Measurements from ENCODE around the gene RAF1.

The RAF1 gene

DNA sequence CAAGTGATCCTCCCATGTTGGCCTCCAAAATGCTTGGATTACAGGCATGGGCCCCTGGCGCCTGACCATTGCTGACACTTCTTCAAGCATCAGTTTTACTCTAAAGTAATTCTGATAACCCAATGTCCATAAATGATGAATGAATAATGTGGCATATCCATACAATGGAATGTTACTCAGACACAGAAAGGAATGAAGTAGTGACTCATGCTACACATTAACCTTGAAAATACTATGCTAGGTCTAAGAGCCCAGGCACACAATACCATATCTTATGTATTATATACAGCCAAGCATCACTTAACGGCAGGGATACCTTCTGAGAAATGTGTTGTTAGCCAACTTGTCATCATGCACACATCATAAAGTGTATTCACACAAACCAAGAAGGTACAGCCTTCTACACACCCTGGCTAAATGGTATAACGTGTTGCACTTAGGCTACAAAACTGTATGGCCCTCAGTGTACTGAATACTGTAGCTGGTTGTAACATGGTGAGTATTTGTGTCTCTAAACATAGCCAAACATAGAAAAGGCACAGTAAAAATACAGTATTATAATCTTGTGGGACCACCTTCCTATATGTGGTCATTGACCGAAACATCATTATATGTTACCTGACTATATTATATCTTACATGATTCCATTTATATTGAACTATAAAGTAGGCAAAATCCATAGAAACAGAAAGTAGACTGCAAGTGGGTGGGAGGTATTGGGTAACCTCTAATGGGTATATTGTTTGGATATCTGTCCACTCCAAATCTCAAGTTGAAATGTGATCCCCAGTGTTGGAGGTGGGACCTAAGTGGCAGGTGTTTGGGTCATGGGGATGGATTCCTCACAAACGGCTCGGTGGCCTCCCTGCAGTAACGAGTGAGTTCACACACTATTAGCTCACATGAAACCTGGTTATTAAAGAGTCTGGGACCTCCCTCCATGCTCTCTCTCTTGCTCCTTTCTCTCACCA, 75.6 kb downstream of the RAF1 start:
- DNase-seq, result no peak

DNA sequence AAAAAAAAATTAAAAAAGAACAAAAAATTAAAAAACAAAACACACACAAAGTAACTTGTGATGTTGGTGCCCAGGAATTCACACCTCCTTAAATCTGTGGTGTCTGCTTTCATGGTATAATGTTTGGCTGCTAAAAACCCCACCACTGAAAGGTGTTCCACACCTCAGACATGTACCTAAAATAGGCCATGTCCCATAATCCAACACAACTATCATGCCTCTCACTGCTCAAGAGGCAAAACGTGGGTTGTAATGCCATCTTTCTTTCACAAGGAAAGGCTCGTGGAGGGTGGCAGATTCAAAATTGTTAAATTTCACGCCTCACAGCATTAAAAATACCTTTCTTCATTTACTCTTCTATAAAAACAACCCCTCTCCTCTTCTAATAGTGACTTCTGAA, 77.5 kb downstream of the RAF1 start:
- no peak for DNase-seq

DNA sequence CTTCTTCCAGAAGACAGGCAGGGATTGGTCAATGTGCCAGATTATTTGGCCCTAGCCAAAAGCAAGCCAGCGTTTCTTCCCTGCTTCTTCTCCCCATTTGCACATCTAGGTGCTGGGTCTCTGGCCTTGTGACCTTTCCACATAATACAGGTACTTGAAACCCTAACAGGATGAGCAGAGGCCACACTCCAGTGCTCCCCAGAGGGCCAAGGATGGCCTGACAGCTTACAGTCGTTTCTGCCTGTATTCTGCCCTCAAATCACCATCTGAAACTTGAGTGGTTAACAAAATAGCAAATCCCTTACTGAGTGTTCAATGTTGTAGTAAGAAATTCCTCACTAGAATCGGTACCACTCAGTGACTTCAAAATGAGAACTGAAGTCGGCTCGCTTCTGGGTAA, 77.9 kb downstream of the RAF1 start:
- no peak for DNase-seq

DNA sequence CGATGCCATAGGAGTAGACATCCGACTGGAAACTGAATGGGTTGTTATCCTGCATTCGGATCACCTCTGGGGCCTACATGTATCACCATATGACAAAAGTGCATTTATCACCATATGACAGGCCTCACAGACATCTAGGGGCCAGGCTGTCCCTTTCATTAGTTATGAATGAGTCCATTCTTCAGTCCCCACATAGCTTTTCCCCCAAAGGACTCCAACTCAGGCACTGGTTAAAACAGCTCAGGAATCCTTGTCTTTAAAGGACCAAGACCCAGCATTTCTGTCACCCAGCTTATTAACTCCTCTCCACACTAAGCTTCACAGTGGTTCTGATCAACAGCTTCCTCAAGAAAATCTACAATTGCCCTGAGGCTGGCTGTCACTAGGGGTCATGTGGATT, 78.7 kb downstream of the RAF1 start:
- no peak for DNase-seq

DNA sequence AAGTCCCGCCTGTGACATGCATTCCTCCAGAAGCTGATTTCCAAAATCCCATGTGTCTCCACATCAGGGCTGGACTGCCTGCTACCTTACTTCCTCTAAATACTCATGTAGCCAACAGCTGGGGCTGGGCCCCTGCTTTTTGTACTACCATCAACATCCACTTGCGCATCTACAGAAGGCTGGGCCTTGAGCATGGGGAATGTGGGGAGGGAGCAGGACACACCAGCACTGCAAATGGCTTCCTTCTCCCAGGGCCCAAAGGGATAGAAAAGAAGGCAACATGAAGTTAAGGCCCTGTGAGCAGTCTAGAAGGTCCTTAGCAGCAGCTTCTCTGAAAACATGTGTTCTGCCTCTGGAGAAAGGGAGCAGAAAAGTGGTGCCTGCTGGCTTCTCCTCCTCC, 79.8 kb downstream of the RAF1 start:
- no peak for DNase-seq

DNA sequence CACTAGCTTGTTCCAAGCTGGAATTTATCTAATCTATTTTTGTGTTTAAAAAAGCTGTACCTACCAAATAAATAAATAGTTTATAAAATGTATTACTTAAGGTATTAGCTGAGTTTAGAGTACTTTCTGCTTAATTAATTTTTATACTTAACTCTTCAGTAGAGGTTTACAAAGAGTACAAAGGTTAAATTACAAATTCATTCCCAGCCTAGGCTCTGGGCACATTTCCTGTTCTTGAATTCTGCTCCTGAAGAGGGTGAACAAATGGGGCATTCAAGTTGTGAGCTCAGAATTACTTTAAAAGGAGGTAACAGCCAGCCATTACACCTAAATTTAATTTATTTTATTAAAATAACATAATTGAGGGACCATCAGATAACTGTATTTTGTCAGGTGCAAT, 80.6 kb downstream of the RAF1 start:
- no peak for DNase-seq

DNA sequence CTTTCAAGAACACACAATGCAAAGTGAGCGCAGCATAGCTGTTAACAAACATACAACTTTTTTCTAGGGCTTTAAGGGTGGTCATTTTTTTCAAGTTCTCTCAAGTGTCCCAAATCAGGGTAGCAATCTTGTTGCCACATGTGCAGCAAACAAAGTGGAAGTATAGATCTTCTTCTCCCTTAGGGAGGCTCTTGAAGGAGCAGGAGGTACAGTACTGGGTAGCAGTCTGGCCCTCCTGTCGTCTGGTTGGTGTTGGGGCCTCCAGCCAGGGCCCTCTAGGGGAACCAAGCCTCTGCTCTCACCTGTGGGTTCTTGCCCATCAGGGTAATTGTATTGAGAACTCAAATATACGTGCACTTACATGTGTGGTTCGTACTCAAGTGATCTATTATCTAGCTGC, 81.2 kb downstream of the RAF1 start:
- DNase-seq, result no peak

DNA sequence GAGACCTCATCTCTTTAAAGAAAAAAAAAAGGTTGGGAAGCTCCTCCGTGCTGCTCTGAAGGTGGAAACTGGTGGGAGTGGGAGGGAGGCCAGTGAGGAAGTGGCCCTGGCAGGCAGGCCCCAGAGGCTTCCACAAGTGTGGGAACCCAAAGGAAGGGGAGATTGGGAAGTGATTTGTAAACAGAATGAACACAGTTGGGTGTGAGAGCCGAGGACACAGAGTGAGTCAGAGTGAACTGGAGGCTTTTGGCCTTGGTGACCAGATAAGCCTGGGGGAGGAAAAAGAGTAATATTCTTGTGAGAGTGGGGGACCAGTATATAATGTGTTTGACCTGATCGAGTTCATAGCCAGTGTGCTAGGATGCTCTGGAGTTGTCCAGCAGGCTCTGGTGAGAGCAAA, 84.0 kb downstream of the RAF1 start:
- DNase-seq, result no peak

DNA sequence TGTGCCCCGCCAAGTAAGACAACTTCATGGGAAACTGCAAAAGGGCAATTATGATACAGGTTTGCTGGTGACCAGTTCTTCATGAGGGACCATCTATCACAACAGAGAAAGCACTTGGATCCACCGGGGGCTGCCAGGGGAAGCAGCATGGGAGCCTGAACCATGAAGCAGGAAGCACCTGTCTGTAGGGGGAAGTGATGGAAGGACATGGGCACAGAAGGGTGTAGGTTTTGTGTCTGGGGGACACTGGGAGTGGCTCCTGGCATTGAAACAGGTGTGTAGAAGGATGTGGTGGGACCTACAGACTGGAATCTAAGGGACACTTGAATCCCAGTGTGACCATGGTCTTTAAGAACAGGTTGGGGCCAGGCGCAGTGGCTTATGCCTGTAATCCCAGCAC, 84.5 kb downstream of the RAF1 start:
- DNase-seq, result no peak

DNA sequence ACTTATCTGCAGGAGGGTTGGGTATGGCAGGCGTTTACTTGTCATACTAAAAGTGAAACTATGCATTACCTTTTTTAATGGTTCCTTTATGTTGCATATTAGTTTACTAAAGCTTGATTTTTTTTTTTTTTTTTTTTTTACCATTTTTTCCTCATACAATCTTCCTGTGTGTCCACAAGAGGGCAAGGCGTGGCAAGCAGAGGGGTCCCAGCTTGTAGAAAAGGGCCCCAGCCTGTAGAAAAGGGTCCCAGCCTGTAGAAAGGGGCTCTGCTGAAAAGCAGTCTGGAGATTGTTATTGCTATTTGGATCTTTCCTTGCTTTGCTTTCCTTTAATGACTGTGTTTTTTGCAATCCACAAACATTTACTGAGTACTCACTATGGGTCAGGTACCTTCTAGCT, 85.2 kb downstream of the RAF1 start:
- no peak for DNase-seq

DNA sequence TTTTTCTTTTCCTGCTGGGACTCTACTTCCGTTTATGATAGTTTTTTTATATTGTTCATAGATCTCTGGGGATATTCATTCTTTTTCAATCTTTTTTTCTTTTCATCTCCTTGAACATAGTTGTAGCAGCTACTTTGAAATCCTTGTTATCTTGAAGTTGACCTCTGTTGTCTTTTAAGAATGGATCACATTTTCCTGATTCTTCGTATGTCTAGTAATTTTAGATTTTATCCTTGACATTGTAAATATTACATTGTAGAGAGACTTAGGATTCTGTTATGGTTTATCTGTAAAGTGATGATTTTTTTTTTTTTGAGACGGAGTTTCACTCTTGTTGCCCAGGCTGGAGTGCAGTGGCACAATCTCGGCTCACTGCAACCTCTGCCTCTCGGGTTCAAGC, 86.5 kb downstream of the RAF1 start:
- DNase-seq, result no peak

DNA sequence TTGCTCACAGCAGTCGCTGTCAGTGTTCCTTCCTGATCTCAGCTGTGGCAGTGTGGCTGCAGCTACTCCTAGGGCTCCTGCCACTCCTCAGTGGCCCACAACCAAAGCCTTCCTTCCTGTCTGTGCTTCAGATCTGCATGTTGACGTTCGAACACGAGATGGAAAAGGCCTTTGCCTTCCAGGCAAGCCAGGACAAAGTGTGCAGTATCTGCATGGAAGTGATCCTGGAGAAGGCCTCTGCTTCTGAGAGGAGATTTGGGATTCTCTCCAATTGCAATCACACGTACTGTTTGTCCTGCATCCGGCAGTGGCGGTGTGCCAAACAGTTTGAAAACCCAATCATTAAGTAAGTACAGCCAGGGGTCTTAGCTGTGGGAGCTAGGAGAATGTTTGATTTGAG, 89.3 kb downstream of the RAF1 start:
- DNase-seq, result no peak

DNA sequence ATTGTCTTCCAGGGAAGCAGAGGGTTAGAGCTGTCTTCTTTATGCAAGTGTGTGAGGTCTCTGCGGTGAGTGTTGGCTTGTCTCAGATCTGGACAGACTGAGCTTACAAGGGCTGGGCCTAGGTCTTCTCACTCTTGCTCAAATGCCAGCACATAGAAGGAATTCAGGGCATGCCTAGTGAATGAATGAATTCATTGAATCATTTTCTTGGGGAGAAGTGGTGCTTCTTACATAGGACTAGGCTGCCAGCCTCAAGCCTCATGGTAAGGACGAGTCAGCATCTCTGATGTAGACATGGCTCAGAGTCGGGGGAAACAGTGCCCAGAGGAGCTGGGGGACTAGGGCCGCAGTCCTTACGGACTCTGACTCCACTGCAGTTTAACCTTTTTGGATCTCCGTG, 89.8 kb downstream of the RAF1 start:
- DNase-seq, result no peak

DNA sequence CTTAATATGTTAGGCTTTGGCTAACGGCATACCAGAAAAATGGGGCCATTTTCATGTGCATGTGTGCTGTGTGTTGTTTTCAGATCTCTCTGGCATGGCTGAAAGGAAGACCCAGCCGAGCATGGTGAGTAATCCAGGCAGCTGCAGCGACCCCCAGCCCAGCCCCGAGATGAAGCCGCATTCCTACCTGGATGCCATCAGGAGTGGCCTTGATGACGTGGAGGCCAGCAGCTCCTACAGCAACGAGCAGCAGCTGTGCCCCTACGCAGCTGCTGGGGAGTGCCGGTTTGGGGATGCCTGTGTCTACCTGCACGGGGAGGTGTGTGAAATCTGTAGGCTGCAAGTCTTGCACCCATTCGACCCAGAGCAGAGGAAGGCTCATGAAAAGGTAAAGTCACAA, 91.9 kb downstream of the RAF1 start:
- no peak for DNase-seq

DNA sequence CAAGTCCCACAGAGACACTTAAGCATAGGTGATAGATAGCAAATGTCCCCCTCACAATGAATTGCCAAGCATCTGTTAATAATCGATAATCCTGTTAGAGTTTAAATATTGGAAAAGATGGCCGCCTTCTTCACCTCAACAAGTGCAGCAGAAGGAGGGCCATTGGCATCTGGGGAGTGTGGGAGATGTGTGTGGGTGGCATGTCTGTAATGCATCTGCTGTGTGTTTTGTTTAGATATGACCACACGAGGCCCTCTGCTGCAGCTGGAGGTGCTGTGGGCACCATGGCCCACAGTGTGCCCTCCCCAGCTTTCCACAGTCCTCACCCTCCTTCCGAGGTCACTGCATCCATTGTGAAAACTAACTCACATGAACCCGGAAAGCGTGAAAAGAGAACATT, 94.1 kb downstream of the RAF1 start:
- DNase-seq, result no peak

DNA sequence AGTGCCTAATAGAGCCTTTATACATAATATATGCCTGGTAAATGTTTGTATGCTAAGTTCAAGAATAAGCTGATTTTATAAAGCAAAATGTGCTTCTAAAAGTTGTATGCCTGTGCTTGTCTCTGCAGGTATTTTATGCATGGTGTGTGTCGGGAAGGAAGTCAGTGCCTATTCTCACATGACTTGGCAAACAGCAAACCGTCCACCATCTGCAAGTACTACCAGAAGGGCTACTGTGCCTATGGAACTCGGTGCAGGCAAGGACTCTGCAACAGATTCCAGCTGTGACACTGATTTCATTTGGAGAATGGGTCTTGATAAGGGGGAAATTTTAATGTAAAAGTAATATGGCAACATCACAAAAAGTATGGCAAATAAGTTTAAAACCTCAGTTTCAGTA, 95.2 kb downstream of the RAF1 start:
- DNase-seq, result no peak

DNA sequence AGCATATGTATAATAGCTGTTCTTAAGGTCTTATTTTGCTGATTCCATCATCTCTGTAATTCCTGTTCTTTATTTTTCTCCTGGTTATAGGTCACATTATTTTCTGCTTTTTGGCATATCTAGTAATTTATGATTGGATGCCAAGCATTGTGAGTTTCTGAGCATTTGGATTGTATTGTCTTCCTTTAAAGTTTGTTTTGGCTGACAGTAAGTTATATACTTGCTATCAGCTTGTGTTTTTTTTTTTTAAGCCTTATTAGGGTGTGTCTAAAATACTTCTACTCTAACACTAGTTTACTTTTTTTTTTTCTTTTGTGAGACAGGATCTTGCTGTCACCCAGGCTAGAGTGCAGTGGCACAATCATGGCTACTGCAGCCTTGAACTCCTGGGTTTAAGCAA, 96.9 kb downstream of the RAF1 start:
- no peak for DNase-seq

DNA sequence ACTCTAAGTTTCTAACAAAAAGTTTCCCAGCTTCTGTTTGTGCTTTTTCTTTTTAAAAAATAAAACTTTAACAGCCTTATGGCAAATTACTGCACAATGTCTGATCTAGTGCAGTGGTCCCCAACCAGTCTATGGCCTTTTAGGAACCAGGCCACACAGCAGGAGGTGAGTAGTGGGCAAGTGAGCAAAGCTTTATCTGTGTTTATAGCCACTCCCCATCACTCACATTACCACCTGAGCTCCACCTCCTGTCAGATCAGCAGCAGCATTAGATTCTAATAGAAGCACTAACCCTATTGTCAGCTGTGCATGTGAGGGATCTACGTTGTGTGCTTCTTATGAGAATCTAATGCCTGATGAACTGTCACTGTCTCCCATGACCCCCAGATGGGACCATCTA, 101.5 kb downstream of the RAF1 start:
- DNase-seq, result no peak

DNA sequence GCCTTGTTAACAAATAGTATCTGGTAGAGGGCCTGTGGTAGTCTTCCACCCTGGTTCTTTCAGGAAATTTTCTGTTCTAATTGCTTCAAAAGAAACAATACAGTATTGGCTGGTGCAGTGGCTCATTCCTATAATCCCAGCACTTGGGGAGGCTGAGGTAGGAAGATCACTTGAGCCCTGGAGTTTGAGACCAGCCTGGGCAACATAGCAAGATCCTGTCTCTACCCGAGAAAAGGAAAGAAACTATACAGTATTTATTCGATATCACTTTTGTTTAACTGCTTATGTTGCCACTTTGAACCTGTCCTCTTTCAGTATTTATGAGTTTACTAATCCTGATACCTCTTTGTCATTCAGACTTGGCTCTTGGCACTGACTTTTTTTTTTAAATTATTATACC, 102.5 kb downstream of the RAF1 start:
- no peak for DNase-seq

DNA sequence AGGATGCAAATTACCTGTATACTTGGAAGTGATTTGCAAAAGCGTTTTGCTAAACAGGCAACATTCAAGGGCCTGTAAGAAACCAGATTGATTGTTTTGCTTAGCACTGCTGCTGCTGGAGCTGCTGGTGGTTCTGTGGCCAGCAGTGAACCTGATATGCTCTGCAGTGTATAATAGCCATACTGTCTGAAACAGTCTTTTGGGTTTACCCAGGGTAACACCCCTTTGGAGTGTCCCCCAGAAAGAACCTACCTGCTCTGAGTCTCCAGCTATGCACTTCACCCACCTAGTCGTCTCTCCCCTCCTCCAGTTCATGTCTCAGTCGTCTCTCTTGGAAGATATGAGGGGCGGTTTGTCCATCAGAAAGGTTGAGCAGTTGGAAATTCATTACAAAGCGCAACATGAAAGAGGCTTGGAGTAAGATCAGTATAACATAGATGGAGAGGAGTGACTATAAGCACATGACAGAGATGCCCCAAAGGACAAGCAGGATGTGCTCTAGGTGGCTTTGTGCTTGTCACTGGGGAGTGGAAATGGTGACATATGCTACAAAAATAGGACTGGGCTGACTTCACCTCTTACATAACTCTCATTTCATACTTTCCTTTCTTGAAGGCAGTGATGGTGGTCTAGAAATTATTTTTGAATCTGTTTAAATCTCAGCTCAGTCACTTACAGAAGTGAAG, 103.3 kb downstream of the RAF1 start:
- peak; percentile 26 to 44 for DNase-seq

DNA sequence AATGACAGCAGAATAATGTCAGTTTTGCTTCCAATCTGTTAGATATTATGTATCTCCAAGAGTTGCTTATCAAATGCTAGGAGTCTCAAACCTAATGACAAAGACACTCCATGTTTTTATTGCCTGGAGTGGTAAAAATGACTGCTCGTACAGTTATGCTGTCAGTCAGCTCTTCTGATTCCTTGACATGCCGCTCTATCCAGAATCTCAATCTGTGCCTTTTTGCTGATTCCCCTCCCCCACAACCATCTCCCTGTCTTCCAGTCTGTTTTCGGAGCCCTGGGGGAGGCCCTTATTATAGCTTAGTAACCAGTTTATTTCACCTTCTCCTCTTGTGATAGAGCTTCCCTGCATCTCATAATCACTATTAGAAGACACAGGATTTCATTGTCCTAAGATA, 104.4 kb downstream of the RAF1 start:
- DNase-seq, result peak in 1 of 2 experiments; percentile 4

DNA sequence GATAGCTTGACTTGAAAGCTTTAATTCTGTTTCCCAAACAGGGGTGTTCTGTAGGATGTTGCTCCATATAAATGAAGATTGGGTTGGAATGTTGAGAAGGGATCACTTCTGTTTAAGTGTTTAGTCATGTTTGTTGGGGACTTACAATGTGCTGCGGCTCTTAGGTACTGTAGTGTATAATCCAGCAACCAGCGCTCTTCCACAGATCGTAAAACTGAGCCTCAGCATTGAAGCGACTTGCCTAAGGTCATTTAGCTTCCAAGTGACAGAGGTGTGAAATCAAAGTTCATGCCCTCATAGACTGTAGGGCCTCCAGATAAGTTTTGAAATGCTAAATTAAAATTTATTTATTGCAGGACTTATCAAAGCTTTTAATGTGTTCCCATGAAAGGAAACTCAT, 105.2 kb downstream of the RAF1 start:
- DNase-seq, result no peak

DNA sequence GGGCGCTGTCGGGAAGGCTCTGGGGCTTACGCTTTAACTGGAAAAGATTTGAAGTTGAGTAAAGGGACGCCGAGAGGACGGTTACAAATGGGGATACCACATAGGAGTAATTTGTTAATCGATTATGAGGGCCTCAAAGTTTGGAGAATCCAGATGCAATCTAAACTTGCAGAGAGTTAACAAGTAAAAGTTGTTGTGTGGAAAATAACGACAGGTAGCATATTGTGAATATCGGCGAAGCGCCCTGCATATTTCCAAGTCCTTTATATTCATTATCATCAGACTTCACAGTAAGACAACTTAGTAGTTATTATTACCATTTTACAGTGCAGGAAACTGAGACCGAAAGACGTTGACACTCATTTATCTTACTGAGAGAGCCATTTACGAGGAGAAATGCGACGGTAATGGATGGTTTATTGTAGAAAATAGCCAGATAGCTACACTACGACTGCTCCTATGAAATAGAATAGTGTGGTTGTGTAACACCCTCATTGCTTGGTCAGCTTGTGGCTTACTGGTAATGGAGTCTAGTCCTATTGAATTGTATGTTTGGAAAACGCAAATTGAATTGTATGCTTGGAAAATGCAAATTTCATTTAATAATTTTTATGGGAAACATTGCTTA, 106.3 kb downstream of the RAF1 start:
- peak in 1 of 2 experiments; percentile 20 for DNase-seq
